Pulmonary artery endothelial cell (primary cell): ENCODE data around the gene CCDC150. TPM values are rescaled to one million over a fixed set of nuclear protein-coding genes. Genes with fewer than 3 reads are reported as not detected.
"Not testable (repeated sequence)": the region's sequence is repeated elsewhere in the genome, so short reads cannot be mapped to it uniquely, and the experiment has no call there.

Source experiments
- DNase-seq: peaks from one replicate; pipeline ENCODE4 v3.0.0-alpha.2; 2011; ENCODE audit warnings: low read depth, low spot score
- total RNA-seq: library from RNA; depleted of rRNA; stranded (reverse); fragments of >200 nt; gene quantifications from 2 replicates; pipeline ENCODE4 v1.2.3, GENCODE V29; 2014

Gene CCDC150
- total RNA-seq, 1 donor from 2014 or later = 4.6 TPM

DNA sequence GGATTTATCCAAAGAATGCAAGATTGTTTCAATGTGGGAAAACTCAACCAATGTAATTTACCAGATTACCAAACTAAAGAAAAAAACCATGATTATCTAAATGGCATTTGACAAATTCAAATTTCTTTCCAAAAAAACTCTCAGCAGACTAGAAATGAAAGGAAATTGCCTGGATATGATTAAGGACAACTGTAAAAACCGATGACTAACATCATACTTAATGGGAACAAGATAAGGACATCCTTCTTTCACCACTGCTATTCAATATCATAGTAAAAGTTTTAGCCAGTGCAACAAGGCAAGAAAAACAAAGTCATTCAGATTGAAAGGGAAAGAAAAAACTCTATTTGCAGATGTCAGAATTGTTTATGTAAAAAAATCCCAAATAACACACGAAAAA is 4.4 kb upstream of the CCDC150 start:
- no peak for DNase-seq

DNA sequence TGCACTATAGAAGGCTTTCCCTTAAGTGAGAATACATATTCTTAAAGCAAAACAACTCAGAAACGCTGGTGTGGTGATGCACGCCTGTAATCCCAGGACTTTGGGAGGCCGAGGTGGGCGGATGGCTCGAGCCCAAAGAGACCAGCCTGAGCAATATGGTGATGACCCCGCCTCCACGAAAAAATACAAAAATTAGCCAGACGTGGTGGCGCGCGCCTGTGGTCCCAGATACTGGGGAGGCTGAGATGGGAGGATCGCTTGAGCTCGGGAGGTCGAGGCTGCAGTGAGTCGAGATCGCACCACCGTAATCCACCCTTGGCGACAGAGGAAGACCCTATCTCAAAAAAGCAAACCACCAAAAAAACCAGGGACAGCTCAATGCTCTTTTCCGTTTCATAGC is 750 bp upstream of the CCDC150 start:
- no peak for DNase-seq

DNA sequence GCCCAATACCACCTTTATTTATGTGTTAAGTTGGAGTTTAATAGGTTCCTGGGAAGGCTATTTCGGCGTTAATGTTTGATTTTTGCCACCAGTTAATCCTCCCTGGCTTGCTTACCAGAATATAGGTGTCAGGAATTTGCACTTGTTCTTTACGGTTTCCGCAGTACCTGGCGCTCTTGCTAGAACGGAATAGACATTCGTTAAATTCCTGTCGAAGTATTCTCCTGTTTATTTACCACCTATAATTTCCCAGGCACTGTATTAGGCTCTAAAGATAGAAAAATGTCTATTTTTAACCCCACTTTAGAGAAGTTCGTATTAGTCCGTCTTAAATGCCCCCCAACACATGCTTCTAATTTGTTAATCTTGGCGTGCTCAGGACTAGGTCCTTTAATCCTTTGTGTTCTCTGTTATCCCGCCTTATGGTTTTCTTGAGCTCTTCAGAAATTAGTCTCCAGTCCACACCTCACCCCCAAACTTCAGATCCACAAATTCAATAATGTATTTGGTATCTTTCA is 575 bp downstream of the CCDC150 start:
- DNase-seq = no peak

DNA sequence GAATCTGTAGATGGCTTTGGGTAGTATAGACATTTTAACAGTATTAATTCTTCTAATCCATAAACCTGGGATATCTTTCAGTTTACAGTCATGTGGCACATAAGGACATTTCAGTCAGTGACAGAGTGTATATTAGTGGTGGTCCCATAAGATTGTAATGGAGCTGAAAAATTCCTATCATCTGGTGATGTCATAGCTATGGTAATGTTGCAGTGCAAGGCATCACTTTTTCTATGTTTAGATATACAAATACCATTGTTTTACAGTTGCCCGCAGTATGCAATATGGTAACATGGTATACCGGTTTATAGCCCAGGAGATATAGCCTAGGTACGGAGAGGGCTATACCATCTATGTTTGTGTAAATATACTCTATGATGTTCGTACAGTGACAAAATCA is 9.7 kb downstream of the CCDC150 start:
- DNase-seq = no peak

DNA sequence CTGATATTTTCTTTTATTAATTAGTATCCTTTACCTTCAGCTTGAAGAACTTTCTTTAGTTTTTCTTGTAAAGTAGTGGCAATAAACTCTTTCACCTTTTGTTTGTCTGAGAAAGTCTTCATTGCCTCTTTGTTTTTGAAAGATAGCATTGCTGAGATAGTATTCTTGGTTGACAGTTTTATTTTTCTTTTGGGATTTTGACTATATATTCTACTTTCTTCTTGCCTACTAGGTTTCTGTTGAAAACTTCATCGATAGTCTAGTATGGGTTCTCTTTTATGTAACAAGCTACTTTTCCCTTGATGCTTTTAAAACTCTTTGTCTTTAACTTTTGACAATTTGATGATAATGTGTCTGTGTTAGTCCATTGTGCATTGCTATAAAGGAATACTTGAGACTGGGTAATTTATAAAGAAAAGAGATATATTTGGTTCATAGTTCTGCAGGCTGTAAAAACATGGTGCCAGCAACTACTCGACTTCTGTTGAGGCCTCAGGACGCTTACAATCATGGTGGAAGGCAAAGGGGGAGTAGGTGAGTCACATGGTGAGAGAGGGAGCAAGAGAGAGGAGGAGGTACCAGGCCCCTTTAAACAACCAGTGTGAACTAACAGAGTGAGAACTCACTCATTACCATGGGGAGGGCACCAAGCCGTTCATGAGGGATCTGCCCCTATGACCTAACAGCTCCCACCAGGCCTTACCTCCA is 12.0 kb downstream of the CCDC150 start:
- DNase-seq = no peak

DNA sequence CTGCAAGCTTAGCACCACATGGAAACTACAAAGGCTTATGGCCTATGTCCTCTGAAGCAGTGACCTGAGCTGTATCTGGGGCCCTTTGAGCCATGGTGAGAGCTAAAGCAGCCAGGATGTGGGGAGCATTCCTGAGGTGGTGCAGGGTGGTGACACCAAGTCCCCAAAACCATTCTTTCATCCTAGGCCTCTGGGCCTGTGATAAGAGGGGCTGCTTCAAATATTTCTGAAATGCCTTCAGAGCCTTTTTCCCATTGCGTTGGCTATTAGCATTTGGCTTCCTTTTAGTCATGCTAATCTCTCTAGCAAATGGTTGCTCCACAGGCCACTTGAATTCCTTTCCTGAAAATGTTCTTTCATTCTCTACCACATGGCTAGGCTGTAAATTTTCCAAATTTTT is 13.4 kb downstream of the CCDC150 start:
- DNase-seq = no peak

DNA sequence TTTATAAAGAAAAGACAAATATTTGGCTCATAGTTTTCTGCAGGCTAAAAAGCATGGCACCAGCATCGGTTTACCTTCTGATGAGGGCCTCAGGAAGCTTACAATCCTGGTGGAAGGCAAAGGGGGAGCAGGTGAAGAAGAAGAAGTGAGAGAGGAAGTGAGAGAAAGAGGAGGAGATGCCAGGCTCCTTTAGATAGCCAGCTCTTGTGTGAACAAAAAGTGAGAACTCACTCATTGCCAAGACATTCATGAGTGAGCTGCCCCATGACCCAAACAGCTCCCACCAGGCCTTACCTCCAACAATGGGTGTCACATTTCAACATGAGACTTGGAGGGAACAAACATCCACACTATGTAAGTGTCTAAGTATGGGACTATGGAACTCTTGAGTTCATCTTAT is 14.3 kb downstream of the CCDC150 start:
- no peak for DNase-seq

DNA sequence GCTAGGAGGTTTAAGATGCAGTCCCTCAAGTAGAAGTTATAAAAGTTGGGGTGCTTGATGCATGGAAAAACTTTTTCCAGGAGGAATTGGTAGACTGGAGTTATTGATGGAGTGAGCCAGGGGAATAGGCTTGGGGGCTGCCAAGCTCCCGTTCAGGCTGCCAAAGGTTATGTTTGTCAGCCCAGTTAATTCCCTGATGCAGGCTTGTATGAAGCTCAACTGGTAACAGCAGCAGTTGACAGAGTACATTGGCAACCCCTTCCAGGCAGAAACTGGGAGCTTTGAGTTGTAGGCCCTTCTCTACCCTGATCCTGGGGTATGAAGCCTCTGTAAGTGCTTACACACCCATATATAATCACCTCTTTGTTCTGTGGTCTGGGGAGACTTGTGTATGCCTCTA is 16.2 kb downstream of the CCDC150 start:
- DNase-seq = no peak

DNA sequence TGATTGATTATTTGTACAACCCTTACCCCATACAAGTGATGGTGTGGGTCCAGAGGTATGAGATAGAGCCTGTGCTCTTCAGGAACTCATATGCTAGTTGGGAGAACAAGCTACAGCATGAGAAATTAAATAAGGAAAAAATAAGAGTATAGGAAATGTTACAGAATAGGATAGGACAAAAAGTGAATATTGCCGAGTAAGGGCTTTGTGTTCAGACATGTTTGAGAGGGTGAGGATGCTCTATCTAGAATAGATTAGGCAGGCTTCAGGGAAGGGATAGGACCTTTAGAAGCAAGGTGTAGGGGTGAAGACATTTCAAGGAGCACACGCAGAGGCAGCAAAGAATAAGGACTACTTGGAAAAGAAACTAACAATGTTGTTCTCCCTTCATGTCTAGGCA is 17.8 kb downstream of the CCDC150 start:
- no peak for DNase-seq

DNA sequence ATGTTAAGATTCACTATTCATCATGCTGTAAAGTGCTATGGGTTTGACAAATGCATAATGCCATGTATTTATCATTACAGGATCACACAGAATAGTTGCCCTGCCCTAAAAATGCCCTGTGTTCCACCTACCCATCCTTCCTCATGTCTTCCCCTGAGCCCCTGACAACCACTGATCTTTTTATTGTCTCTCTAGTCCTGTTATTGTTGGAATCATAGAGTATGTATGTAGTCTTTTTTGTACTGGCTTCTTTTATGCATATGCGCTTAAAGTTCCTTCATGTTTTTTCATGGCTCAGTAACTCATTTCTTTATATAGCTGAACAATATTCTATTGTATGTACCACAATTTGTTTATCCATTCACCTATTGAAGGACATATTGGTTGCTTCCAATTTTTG is 20.3 kb downstream of the CCDC150 start:
- DNase-seq = no peak

DNA sequence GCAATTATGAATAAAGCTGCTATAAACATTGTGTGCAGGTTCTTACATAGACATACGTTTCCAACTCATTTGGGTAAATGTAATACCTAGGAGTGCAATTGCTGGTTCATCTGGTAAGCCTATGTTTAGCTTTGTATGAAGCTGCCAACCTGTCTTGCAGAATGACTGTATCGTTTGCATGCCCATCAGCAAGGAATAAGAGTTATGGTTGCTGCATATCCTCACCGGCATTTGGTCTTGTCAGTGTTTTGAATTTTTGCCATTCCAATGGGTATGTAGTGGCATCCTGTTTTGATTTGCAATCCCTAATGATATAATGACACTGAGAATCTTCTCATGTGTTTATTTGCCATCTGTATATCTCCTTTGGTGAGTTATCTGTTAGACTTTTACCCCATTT is 20.7 kb downstream of the CCDC150 start:
- no peak for DNase-seq

DNA sequence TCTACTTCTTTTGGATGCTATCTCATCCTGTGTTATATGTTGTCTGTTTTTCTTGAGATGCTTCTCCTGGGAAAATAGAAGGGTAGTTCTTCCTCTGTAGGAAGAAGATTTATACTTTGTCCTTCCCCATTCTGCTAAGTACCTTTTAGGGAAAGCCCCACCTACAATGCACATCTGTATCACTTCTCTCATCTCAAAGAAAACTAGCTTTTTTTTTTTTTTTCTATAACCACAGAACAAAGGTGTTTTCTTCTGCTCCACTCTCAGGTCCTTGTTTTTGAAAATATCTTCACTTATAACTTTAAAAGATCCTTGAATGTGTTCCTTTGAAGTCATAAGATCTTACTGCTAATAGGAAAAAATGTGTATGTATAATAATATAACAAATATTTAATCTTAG is 30.8 kb downstream of the CCDC150 start:
- no peak for DNase-seq

DNA sequence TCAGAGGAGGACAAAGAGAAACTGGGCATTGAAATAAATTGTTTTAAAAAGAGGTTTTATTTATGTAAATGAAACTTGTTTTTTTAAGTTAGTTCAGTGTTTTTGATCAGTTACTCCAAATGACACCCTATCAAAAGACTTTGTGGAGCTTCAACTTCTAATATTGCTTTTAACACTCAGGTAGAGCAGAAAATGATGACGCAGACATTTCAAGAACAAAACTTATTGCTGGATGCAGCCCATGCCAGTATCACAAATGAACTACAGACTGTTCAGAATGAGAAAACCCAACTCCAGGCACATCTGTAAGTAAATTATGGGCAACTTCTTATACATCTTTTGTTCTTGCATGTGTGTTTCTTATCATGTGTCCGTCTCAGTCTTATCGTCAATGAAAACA is 36.4 kb downstream of the CCDC150 start:
- no peak for DNase-seq

DNA sequence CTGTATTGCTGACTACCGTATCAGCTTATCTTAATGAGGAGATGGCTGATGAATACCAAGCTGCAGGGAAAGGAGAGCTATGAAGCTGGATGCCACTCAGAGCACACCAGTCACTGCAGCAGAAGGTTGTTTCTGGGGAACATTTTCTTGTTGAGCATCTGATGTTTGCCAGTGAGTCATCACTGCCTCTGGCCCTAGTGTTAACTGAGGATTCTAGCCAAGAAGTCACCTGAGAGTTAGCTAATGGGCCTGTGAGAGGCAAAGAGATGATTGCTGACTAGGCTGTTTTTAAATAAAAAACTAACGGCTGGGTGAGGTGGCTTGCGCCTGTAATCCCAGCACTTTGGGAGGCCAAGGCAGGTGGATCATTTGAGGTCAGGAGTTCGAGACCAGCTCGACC is 37.9 kb downstream of the CCDC150 start:
- no peak for DNase-seq

DNA sequence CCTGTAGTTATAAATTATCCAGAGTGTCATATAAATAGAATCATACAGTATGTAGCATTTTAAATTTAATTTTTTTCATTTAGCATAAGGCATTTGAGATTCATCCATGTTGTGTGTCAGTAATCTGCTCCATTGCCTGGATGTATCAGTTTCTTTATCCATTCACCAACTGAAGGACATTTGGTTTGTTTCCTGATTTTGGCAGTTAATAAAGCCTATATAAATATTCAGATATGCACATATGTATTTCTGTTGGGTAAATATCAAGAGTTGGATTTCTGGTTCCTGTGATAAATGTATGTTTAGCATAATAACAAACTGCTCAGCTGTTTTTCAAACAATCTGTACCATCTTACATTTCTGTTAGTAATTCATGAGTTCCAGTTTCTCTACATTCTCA is 39.9 kb downstream of the CCDC150 start:
- no peak for DNase-seq

DNA sequence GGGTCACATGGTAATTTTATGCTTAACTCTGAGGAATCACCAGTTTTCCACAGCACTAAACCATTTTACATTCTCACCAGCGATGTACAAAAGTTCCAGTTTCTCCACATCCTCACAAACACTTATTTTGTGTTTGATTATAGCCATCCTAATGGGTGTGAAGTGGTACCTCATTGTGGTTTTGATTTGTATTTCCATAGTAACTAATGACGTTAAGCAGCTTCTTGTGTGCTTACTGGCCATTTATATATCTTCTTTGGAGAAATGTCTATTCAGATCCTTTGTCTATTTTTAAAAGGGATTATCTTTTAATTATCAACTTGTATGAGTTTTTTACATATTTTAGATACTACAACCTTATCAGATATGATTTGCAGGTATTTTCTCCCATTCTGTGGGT is 42.0 kb downstream of the CCDC150 start:
- DNase-seq = no peak

DNA sequence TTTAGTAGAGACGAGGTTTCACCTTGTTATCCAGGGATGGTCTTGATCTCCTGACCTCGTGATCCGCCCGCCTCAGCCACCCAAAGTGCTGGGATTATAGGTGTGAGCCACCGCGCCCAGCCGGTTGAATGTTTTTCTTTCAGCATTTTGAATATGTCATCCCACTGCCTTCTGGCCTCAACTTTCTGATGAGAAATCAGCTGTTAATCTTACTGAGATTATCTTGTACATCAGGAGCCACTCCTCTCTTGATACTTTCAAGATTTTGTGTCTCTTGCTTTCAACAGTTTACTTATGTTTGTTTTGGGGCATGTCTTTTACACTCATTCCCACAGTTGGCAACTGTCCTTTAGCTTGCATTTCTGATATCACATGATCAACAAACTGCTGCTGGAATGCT is 46.3 kb downstream of the CCDC150 start:
- no peak for DNase-seq

DNA sequence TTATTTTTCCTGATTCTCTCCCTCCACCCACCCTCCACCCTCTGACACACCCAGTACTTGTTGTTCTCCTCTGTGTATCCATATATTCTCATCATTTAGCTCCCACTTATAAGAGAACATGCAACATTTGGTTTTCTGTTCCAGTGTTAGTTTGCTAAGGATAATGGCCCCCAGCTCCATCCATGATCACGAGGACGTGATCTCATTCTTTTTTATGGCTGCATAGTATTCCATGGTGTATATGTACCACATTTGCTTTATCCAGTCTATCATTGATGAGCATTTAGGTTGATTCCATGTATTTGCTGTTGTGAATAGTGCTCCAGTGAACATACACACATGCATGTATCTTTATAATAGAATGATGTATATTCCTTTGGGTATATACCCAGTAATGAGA is 47.2 kb downstream of the CCDC150 start:
- DNase-seq = not testable (repeated sequence)

DNA sequence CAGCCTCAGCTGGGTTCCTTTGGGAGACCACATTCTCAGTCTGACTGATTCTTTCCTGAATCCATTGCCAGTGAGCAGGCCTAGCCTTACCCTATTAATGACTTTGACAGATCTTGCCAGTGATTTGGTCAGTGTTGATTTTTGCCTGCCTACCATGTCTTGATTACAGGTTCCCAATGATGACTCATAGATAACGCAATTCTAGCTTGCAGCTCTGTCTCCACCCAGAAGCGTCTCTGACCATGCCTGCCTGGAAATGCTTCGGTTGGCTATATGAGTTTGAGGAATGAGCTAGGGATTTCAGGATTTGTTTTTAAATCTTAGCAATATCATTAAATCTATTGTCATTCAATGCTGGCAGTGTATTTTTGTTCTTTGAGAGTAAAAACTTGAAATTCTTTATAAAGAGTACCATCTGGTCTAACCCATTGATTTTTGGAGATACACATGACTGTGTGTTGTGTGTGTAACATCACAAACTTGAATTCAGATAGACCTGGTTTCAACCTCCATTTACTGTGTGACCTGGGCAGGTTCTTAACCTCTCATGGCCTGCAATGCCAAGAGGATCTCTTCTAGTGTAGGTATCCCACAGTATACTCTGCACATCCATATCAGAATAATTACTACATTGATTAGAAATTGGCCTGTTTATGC is 57.0 kb downstream of the CCDC150 start:
- no peak for DNase-seq

DNA sequence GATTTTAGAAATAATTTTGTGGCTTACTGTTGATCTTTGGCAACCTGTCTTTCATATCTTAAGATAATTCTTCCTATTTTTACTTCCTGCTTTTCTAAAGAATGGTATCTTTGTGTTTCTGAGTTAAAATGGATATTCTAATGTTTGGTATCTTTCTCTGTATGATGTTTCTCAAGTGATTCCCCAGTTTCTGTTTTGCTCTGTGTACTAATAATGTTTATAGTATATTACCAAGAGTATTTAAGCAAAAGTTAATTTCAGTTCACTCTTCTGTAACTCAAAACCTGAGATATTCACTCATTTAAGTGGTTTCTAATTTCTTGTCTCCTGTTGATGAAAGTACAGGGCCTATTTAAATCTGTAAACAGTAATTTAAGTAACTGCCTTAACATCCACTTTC is 58.3 kb downstream of the CCDC150 start:
- no peak for DNase-seq

DNA sequence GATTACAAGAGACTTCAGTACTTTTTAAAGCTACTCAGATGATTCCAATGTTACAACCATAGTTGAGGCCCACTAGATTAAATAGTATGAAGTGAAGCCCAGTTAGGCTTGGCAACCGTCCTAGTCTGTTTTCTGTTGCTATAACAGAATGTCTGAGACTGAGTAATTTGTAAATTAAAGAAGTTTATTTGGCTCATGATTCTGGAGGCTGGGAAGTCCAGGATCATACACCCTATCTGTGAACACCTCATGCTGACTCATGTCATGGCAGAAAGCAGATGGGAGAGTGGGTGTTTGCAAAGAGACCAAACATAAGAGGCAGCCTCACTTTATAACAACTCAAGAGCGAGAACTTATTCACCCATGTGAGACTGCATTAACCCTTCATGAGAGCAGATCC is 63.1 kb downstream of the CCDC150 start:
- no peak for DNase-seq

DNA sequence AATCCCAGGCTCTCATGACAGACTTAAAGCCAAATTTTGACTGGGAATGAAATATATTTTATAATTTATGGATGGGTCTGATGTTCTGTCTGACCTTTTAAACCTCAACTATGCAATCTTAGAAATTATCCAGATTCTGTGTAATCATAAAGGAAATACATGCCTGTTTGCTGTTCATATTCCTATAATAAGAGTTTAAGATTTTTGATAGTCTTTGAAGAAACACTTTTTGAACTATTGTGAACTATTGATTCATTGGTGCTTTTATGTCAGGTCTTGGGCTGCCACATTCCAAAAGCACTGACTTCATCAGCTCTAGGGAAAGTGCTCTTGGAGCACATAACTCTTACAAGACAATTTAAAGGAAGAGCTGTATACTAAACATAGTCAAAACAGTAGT is 64.2 kb downstream of the CCDC150 start:
- DNase-seq = no peak

DNA sequence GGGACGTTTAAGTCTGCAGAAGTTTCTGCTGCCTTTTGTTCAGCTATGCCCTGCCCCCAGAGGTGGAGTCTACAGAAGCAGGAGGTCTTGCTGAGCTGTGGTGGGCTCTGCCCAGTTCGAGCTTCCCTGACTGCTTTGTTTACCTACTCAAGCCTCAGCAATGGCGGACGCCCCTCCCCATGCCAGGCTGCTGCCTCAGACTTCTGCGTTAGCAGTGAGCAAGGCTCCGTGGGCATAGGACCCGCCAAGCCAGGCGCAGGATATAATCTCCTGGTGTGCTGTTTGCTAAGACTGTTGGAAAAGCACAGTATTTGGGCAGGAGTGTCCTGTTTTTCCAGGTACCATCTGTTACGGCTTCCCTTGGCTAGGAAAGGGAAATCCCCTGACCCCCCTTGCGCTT is 70.5 kb downstream of the CCDC150 start:
- DNase-seq = not testable (repeated sequence)
